ENCODE data around the gene PCNX1. TPM values are rescaled to one million over a fixed set of nuclear protein-coding genes. Genes with fewer than 3 reads are reported as not detected.
A peak's percentile ranks its signal among the peaks of the same experiment; 100 is the strongest.
"Not testable (repeated sequence)": the region's sequence is repeated elsewhere in the genome, so short reads cannot be mapped to it uniquely, and the experiment has no call there.

The PCNX1 gene
- polyA plus RNA-seq, 4 donors, result 41.7 to 49.4 (median 44.3) TPM

DNA sequence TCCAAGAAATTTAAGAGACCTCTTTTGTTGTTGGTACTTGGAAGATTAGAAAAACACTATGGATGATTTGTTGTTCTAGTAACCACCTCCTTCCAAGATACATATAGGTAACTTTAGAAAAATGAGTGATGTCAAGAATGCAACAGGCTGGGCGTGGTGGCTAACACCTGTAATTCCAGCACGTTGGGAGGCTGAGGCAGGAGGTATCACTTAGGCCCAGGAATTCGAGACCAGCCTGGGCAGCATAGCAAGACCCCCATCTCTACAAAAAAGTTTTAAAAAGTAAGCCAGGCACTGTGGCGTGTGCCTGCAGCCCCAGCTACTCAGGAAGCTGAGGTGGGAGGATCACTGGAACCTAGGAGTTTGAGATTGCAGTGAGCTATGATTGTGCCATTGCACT, 97.8 kb downstream of the PCNX1 start:
- DNase-seq (ENCODE audit: low read depth in 4 of 4, low spot score in 2 of 4), result no peak

DNA sequence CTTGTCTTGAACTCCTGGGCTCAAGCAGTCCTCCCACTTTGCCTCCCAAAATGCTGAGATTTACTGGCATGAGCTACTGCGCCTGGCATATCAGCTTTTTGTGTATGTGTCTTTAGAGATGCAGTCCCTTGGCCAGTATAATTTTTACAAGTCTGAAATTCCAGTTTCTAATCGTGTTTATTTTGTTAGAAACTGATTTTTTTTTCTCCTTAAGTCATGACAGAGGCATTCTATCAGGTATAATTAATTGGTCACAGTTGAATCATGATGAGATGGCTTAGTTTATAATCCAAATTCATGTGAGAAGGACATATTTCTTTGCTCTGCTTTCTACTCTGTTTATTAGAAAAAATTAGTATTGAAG, 98.9 kb downstream of the PCNX1 start:
- DNase-seq (ENCODE audit: low read depth in 4 of 4, low spot score in 2 of 4), result no peak

GRCh38 chr14:71011479-71011878, 104.2 kb downstream of the PCNX1 start:
- DNase-seq (ENCODE audit: low read depth in 4 of 4, low spot score in 2 of 4), result no peak

GRCh38 chr14:71012888-71013287, 105.6 kb downstream of the PCNX1 start:
- no peak for DNase-seq (ENCODE audit: low read depth in 4 of 4, low spot score in 2 of 4)

DNA sequence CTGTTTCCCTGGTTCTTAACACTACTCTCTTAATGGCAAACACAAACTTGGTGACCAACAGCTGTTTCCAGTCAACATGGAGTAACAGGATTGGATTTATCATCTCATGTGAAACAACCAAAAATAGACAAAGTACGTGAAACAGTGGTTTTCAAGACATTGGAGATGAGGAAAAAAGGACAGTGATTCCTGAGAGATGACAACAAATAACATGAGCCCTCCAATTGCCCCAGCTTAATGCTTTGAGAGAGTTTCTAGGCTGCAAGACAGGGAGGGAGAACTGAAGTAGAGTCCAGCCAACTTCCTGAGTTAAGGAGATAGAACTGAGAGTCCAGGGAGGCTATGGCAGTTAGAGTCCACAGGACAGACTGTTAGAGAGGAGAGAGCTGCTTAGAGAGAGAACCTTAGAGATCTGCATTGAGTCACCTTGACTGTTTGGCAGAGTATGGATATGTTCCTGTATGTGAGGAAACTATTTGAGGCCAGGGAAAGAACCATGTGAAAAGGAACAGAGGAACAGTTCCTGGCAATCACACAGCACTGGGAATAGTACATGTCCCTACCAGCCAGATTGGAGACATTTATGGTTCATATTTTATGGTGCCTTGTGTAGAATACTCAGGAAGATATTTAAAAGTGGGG, 106.4 kb downstream of the PCNX1 start:
- DNase-seq (ENCODE audit: low read depth in 4 of 4, low spot score in 2 of 4), result no peak

- not testable (repeated sequence) for DNase-seq (ENCODE audit: low read depth in 4 of 4, low spot score in 2 of 4)
Measured at GRCh38 chr14:71019917-71020316, 112.7 kb downstream of the PCNX1 start.

GRCh38 chr14:71021347-71022011, 114.2 kb downstream of the PCNX1 start:
- no peak for DNase-seq (ENCODE audit: low read depth in 4 of 4, low spot score in 2 of 4)

GRCh38 chr14:71022012-71022869, 115.0 kb downstream of the PCNX1 start:
- DNase-seq (ENCODE audit: low read depth in 4 of 4, low spot score in 2 of 4), result no peak

GRCh38 chr14:71022939-71023338, 115.7 kb downstream of the PCNX1 start:
- no peak for DNase-seq (ENCODE audit: low read depth in 4 of 4, low spot score in 2 of 4)

DNA sequence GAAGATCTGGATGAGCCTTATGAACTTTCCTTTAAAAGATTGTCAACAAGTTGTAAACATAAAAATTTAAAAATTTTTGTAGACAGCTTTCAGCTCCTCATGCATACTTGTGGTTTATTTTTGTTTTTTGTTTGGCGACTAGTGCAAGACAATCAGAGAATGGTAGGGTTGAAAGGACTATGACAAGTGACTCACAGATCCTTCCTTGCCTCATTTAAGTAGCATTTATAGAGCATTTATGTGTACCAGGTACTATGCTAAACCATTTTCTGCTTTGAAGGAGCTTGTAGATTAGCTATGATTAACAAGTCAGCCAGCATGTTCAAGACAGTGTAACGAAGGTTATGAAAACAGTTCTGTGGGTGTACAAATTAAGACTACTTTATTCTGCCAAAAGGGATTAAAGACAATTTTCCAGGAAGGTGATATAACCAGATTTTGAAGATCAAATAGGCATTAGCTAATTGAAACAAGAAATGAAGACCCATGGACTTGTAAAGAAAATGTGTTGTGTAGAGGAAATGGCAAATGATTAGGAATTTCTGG, 122.0 kb downstream of the PCNX1 start:
- no peak for DNase-seq (ENCODE audit: low read depth in 4 of 4, low spot score in 2 of 4)

DNA sequence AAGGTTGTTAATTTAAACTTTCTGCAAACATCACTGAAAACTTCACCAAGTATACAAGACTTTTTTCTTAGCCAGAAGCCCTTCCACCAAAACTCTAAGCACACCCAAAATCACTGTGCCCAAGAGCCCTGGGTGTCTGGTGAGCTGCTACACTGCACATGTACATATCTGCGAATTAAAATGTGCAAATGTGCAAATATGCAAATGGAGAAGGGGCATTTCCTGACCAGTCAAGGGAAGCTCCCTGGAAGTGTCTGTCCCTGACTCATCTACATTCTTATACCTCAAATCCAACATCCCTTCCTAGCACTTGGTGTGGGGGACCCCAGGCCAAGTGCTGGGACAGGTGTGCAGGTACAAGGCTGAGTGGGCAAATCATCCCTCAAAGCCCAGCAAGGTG, 123.7 kb downstream of the PCNX1 start:
- no peak for DNase-seq (ENCODE audit: low read depth in 4 of 4, low spot score in 2 of 4)

GRCh38 chr14:71036433-71036832, 129.2 kb downstream of the PCNX1 start:
- no peak for DNase-seq (ENCODE audit: low read depth in 4 of 4, low spot score in 2 of 4)

- no peak for DNase-seq (ENCODE audit: low read depth in 4 of 4, low spot score in 2 of 4)
Measured at GRCh38 chr14:71048393-71048792, 141.1 kb downstream of the PCNX1 start.

DNA sequence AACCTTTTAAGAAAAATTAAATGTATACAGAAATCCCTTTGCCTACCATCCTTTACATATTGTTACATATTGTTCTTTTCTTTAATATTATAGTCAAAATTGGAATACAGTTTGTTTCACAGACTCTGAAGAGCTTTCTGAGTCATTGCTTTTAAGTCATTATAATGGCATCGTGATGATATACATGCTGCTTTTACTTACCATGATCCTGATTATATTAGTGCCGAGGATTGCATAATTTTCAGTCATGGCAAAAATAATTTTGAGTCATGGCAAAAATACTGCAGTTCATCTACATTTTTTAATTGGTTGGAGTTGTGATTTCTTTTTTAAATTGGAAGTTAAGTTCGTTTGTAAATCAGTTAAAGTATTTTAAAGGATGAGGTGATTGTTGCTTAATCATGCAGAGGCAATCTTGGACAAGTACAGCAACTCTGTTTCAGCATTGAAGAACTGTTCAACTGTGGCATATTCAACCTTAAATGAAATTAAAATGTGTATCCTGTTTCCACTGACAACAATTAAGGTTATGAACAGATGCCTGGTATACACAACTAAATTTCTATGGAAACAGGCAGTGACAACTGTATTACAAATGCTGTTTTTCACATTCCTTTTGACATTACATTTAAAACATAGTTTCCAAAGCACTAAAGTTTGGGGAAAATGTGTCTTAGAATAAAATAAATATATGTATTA, 142.3 kb downstream of the PCNX1 start:
- no peak for DNase-seq (ENCODE audit: low read depth in 4 of 4, low spot score in 2 of 4)

- DNase-seq (ENCODE audit: low read depth in 4 of 4, low spot score in 2 of 4), result no peak
Measured at GRCh38 chr14:71050227-71050823, 143.1 kb downstream of the PCNX1 start.

- peak in 1 of 4 donors; percentile 3 for DNase-seq (ENCODE audit: low read depth in 4 of 4, low spot score in 2 of 4)
Measured at GRCh38 chr14:71054706-71055105, 147.4 kb downstream of the PCNX1 start.

- no peak for DNase-seq (ENCODE audit: low read depth in 4 of 4, low spot score in 2 of 4)
Measured at GRCh38 chr14:71056168-71056567, 148.9 kb downstream of the PCNX1 start.

- no peak for DNase-seq (ENCODE audit: low read depth in 4 of 4, low spot score in 2 of 4)
Measured at GRCh38 chr14:71060274-71060673, 153.0 kb downstream of the PCNX1 start.

DNA sequence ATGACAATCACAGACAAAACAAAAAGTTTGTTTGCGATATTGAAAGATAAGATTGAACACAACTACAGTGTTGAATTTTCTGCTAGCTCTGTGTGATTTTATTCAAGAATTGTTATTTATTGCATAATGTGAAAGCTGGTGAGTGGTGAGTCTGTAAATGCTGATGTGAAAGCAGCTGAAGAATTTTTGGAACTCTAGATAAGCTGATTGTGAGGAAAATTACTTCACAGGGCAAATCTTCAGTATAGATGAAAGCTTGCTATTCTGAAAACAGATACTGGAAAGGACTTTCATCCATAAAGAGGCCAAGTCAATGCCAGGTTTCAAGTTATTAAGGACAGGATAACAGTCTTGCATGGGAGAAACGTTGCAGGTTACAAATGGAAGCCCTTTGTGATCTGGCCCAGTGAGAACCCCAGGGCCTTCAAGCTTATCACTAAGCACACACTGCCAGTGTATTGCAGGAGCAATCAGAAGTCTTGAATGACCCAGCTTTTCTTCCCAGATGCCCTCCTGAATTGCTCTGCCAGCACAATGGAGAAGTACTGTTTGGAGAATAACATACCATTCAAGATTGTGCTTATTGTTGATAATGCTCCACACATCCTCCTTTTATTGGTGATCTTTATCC, 153.7 kb downstream of the PCNX1 start:
- no peak for DNase-seq (ENCODE audit: low read depth in 4 of 4, low spot score in 2 of 4)

DNA sequence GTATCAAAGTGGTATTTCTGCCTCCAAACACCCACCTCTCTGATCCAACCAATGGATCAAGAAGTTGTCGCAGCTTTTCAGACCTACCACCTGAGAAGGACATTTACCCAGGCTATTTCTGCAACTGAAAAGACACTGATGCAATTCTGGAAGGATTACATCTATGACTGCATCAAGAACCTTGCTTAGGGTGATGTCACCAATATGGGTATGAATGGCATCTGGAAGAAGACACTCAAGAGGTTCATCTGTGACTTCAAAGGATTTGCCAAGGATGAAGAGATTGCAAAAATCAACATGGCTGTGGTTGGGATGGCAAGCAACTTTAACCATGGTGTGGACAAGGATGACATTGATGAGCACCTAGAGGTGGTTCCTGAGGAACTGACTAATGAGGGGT, 154.2 kb downstream of the PCNX1 start:
- no peak for DNase-seq (ENCODE audit: low read depth in 4 of 4, low spot score in 2 of 4)
